Measurements from ENCODE around the gene COL20A1.

The COL20A1 gene

GRCh38 chr20:63291811-63292210 lies 1.2 kb upstream of the COL20A1 start:
- no peak for TF ChIP-seq CTCF (conservative IDR thresholded peaks at IDR 0.05; ENCODE audit: control insufficient read depth, insufficient read depth, low read depth, low read length)
- DNase-seq (ENCODE audit: low read depth): no peak
- no peak overlapping the region for H3K4me3 ChIP-seq (ENCODE audit: control insufficient read depth, low read depth, low read length)

DNA sequence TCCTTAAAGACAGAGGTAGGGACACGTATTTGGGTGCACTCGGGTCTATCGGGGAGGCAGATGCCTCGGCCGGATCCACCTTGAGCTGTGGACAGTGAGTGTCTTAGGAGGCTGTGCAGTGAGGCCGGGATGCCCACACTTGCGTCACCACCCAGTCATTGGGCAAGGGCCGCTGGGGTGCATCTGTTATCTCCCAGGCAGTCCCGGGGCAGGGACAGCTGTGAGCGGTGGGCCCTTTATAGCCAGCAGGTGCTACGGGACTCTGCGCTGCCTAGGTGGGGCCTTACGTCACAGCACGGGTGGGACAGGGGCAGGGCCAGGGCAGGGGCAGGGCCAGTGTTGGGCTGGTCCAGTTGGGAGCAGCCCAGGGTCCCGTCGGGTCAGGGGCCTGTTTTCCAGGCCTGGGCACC lies 689 bp upstream of the COL20A1 start:
- no peak overlapping the region for H3K4me3 ChIP-seq (ENCODE audit: control insufficient read depth, low read depth, low read length)
- no peak for TF ChIP-seq CTCF (conservative IDR thresholded peaks at IDR 0.05; ENCODE audit: control insufficient read depth, insufficient read depth, low read depth, low read length)
- no peak for DNase-seq (ENCODE audit: low read depth)

DNA sequence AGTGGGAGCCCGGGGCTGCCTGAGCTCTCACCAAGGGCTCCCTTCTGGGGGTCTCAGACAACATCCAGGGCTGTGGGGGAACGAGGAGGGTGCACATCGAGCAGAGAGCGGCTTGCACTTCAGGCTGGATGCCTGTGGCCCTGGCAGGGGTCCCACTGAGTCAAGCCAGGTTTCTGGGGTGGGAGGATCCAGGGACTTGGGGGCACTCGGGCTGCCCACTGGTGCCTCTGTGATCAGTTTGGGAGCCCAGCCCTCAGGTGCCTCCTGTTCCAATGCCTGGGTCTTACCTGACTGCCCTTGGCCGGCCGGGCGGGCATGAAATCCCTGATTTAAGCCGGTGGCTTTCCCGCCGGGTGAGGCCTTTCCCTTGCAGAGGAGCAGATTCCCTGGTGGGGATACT lies 470 bp downstream of the COL20A1 start:
- no peak for TF ChIP-seq CTCF (conservative IDR thresholded peaks at IDR 0.05; ENCODE audit: control insufficient read depth, insufficient read depth, low read depth, low read length)
- no peak for DNase-seq (ENCODE audit: low read depth)
- H3K4me3 ChIP-seq (ENCODE audit: control insufficient read depth, low read depth, low read length): no peak overlapping the region

DNA sequence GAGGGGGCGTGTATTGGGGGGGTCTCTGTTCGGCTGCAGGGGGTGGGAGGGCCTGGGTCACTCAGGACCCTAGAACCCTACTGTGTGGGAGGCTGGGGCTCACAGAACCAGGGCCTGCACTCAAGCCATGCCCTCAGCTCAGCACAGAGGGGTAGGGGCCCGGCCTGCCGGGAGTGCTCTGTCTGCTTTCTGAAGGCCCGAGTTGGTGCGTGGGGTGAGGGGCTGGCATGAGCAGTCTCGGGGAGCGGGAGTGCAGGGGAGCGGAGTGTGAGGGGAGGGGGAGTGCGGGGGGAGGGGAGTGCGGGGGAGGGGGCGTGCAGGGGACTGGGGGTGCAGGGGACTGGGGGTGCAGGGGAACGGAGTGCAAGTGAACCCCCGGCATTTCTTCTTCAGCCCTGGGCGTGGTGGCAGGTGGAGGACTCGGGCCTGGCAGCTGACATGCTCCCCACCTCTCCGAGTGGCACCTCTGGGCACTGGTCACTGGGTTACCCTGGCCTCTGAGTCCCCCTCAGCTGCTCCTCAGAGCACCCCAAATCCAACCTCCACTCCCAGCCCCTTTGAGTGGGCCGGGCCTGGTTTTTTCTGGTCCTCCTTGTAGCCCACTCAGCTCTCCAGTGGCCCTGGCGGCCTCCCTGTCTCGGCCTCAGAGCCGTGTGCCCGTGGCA lies 1.0 kb downstream of the COL20A1 start:
- no peak overlapping the region for H3K4me3 ChIP-seq (ENCODE audit: control insufficient read depth, low read depth, low read length)
- DNase-seq (ENCODE audit: low read depth): no peak
- no peak for TF ChIP-seq CTCF (conservative IDR thresholded peaks at IDR 0.05; ENCODE audit: control insufficient read depth, insufficient read depth, low read depth, low read length)

GRCh38 chr20:63294536-63294900 lies 1.5 kb downstream of the COL20A1 start:
- no peak overlapping the region for H3K4me3 ChIP-seq (ENCODE audit: control insufficient read depth, low read depth, low read length)
- DNase-seq (ENCODE audit: low read depth): no peak
- no peak for TF ChIP-seq CTCF (conservative IDR thresholded peaks at IDR 0.05; ENCODE audit: control insufficient read depth, insufficient read depth, low read depth, low read length)

DNA sequence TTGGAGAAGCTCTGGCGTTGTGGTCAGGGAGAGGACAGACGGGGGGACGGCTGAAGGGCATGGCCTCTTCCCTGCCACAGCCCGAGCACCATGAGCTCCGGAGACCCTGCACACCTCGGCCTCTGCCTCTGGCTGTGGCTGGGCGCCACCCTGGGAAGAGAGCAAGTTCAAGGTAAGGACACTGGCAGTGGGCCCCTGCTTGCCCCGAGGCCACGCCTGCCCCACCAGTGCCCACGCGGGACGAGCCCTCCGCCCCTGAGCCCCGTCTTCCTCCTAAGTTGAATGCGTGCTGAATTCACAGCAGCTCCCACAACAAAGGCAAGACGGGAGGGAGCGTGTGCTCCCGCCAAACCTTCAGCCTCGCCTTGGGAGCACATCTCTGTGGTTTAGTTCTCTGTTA lies 2.0 kb downstream of the COL20A1 start:
- no peak for DNase-seq (ENCODE audit: low read depth)
- H3K4me3 ChIP-seq (ENCODE audit: control insufficient read depth, low read depth, low read length): no peak overlapping the region
- no peak for TF ChIP-seq CTCF (conservative IDR thresholded peaks at IDR 0.05; ENCODE audit: control insufficient read depth, insufficient read depth, low read depth, low read length)

GRCh38 chr20:63295422-63295821 lies 2.4 kb downstream of the COL20A1 start:
- TF ChIP-seq CTCF (conservative IDR thresholded peaks at IDR 0.05; ENCODE audit: control insufficient read depth, insufficient read depth, low read depth, low read length): no peak
- DNase-seq (ENCODE audit: low read depth): no peak
- H3K4me3 ChIP-seq (ENCODE audit: control insufficient read depth, low read depth, low read length): no peak overlapping the region
